ENCODE measurements around the gene MICALL1. TPM values are rescaled to one million over a fixed set of nuclear protein-coding genes. Genes with fewer than 3 reads are reported as not detected.

MICALL1 gene, protein sequence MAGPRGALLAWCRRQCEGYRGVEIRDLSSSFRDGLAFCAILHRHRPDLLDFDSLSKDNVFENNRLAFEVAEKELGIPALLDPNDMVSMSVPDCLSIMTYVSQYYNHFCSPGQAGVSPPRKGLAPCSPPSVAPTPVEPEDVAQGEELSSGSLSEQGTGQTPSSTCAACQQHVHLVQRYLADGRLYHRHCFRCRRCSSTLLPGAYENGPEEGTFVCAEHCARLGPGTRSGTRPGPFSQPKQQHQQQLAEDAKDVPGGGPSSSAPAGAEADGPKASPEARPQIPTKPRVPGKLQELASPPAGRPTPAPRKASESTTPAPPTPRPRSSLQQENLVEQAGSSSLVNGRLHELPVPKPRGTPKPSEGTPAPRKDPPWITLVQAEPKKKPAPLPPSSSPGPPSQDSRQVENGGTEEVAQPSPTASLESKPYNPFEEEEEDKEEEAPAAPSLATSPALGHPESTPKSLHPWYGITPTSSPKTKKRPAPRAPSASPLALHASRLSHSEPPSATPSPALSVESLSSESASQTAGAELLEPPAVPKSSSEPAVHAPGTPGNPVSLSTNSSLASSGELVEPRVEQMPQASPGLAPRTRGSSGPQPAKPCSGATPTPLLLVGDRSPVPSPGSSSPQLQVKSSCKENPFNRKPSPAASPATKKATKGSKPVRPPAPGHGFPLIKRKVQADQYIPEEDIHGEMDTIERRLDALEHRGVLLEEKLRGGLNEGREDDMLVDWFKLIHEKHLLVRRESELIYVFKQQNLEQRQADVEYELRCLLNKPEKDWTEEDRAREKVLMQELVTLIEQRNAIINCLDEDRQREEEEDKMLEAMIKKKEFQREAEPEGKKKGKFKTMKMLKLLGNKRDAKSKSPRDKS
- total RNA-seq (10 to 100 TPM; 15.7 to 29.4 (median 21.8) TPM), polyA plus RNA-seq (10 to 100 TPM in 1 of 3 donors, 1 to 10 TPM in 2; 3.8 to 11.6 (median 4.1) TPM)
- long read RNA-seq, donor 1, full-length matches to known transcripts = 2 of 2 reads
- long read RNA-seq, donor 1, partial matches to known transcripts = 0 of 2 reads
- long read RNA-seq, donor 1, other reads (novel, unspliced or antisense) = 0 of 2 reads
- long read RNA-seq, donor 2, full-length matches to known transcripts = 1 of 1 reads
- long read RNA-seq, donor 2, partial matches to known transcripts = 0 of 1 reads
- long read RNA-seq, donor 2, other reads (novel, unspliced or antisense) = 0 of 1 reads

DNA sequence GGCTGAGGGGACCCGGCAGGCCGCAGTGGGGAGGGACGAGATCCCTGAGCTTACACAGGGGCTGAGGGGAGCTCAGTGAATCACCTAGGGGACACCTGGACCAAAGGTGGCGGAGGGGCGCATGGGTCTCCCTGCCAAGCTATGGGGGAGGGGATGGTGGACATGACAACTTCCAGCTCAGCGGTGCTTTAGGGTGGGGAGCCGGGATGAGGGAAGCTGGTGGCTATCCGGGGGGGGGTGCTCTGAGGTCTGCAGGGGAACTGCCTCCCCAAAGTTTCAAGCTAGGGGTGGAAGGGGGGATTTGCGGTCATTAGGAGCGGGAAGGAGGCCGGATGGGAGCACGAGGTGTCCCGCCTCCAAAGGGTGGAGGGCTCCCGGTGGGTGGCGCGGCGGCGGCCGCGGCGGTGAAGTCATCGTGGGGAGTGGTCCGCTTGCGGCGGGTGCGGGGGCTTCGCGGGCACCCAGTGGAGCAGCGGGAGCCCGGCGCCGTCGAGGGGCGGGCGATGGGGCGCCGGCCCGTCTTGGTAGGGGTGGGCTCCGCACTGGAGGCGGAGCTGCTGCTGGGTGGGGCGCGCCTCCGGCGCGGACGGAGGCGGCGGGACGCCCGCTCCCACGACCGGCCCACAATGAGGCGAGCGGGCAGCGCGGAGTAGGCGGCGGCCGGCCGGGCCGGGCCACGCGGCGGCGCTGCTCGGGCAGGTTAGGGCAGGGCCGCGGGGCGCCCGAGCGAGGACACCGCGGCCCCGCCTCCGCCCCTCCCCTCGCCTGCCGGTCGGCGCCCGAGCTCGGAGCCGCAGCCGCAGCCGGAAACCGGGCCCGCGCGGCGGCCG, at the start of gene MICALL1:
Gene MICALL1 (plus strand): TSS at position 764 of the 830 bp plus-strand sequence. CDS start 126 bp downstream, outside the sequence.
- Histone ChIP-seq H3K9me3 (no peaks in the 10 kb centered on the region), H3K4me3 (peak within 1 kb of the TSS; percentile 27 to 88 (median 54)), H3K4me1 (peaks cover 2 to 25% (median 22%) of the 10 kb centered on the region in 6 donors), H3K27me3 (replicated peaks in 1 of 7) (no peaks in the 10 kb centered on the region), H3K27ac (peak within 1 kb of the TSS; percentile 3 to 93 (median 80)), H3K36me3 (peaks cover 0 to 12% (median 0%) of the 10 kb centered on the region in 6 donors)
- intact Hi-C loops (cut with DNase I; ENCODE audit: low total_unique reads) = no loop called here
- TF ChIP-seq, protein P1, sequence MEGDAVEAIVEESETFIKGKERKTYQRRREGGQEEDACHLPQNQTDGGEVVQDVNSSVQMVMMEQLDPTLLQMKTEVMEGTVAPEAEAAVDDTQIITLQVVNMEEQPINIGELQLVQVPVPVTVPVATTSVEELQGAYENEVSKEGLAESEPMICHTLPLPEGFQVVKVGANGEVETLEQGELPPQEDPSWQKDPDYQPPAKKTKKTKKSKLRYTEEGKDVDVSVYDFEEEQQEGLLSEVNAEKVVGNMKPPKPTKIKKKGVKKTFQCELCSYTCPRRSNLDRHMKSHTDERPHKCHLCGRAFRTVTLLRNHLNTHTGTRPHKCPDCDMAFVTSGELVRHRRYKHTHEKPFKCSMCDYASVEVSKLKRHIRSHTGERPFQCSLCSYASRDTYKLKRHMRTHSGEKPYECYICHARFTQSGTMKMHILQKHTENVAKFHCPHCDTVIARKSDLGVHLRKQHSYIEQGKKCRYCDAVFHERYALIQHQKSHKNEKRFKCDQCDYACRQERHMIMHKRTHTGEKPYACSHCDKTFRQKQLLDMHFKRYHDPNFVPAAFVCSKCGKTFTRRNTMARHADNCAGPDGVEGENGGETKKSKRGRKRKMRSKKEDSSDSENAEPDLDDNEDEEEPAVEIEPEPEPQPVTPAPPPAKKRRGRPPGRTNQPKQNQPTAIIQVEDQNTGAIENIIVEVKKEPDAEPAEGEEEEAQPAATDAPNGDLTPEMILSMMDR (IDR thresholded peaks at IDR 0.05 in 8 of 11, conservative IDR thresholded peaks at IDR 0.05 in 3 of 11) = peak in 3 of 11 experiments; percentile 24 to 48 (median 35)
- TF ChIP-seq POLR2AphosphoS5 (IDR thresholded peaks at IDR 0.05) (peak in 1 of 3 donors; percentile 15), POLR2A (IDR thresholded peaks at IDR 0.05) (no peak)
- WGBS, 5 donors = 5 to 15% (median 7%) methylated on average over 25 to 90 of the region's 90 CpGs
- DNase-seq = peak; percentile 95

DNA sequence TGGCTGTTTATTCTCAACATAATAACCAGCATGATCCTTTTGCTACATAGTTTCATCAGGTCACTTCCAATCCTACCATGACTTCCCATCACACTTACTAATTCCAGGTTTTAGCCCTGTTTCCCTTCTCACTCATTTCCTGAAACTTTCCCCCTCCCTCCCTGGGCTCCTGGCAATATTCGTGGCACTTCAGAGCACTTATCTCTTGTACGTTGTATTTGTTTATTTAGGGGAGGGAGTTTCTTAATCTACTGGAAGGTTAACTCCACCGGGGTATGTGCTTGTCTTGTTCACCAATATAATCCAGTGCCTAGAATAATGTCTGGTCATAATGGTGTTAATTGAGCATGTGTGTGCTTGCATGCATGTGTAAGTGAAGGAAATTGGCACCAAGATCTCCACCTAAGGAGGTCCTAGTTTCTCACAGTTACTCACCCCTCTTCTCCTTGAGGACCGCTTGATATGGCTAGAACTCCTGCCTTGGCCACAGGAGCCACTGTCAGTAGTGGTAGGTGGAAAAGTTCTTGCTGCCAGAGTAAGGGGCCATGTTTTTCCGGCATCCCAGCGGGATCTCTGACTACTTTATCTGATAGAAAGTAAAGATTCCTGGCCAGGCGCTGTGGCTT, 45.2 kb upstream of the MICALL1 start:
- intact Hi-C loops (cut with DNase I; ENCODE audit: low total_unique reads) = no loop called here
- H3K4me1 ChIP-seq = peaks cover 0 to 20% (median 14%) of the 10 kb centered on the region in 6 donors
- no peak for DNase-seq
- no peaks in the 10 kb centered on the region for H3K27me3 ChIP-seq (replicated peaks in 1 of 7)
- no peak overlapping the region for H3K27ac ChIP-seq
- no peaks in the 10 kb centered on the region for H3K9me3 ChIP-seq
- WGBS, 5 donors = 81 to 89% (median 87%) methylated on average over 7 of the region's 7 CpGs
- H3K36me3 ChIP-seq = peaks cover 4 to 100% (median 98%) of the 10 kb centered on the region in 6 donors
- no peak overlapping the region for H3K4me3 ChIP-seq
- TF ChIP-seq, protein P1 (IDR thresholded peaks at IDR 0.05 in 8 of 11, conservative IDR thresholded peaks at IDR 0.05 in 3 of 11) = no peak
- TF ChIP-seq POLR2A (IDR thresholded peaks at IDR 0.05) = no peak
- no peak for TF ChIP-seq POLR2AphosphoS5 (IDR thresholded peaks at IDR 0.05)

DNA sequence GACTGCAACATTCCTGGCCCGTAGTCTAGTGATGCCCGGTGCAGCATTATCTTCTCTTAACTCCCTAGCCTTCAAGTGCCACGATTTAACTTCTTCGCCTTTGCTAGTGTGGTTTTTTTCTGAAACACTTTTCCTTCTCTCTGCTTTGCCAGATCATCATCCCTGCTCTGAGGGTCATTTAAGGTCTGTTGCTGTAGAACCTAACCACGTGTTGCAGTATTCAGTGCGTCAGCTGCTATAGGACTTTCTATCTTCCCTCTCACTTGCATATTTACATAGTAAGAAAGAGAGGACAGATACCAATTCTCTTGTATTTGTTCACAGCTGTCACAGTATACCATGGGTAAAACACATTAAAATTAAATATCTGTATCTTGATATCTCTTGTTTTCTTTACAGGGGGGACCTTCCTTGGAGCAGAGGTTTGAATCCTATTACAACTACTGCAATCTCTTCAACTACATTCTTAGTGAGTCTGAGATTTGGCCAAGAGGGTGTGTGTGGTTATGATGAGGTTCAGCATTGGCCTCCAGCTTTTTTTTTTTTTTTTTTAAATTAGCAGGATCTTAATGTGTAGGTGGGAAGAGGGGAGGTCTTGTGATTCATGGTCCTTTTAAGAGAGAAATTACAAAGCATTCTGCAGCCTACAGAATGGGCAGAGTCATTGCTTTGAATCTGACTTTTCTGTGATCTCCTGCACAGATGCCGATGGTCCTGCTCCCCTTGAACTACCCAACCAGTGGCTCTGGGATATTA, 43.3 kb upstream of the MICALL1 start:
- intact Hi-C loops (cut with DNase I; ENCODE audit: low total_unique reads) = loop anchor here (2.0 kb wide), 1 partner anchor 46 kb away; no protein-coding TSS in a partner anchor
- H3K27me3 ChIP-seq (replicated peaks in 1 of 7) = no peaks in the 10 kb centered on the region
- no peak overlapping the region for H3K4me3 ChIP-seq
- 82 to 86% (median 83%) methylated on average over 7 of the region's 7 CpGs for WGBS, 5 donors
- DNase-seq = no peak
- peak overlapping the region in 4 of 8 donors; percentile 0 to 46 (median 33) for H3K27ac ChIP-seq
- H3K9me3 ChIP-seq = no peaks in the 10 kb centered on the region
- H3K4me1 ChIP-seq = peaks cover 0 to 20% (median 14%) of the 10 kb centered on the region in 6 donors
- TF ChIP-seq, protein P1 (IDR thresholded peaks at IDR 0.05 in 8 of 11, conservative IDR thresholded peaks at IDR 0.05 in 3 of 11) = no peak
- no peak for TF ChIP-seq POLR2AphosphoS5 (IDR thresholded peaks at IDR 0.05)
- no peak for TF ChIP-seq POLR2A (IDR thresholded peaks at IDR 0.05)
- peaks cover 4 to 100% (median 97%) of the 10 kb centered on the region in 6 donors for H3K36me3 ChIP-seq

All from spleen (tissue), 13 donors.